Stimulated activated CD8-positive, alpha-beta memory T cell treated with anti-CD3 and anti-CD28 coated beads, Interleukin-2, amount 100 ng/mL, for 1 hour (primary cell): ENCODE measurements around the gene ARMC3.

Source experiments
- DNase-seq, 2 donors: peaks; one replicate each; pipeline ENCODE4 v3.0.0-alpha.2; 2020; ENCODE audit warnings: low read depth in 2 of 2

The ARMC3 gene

GRCh38 chr10:22992621-22993020 lies 64.8 kb downstream of the ARMC3 start:
- no peak for DNase-seq

- no peak for DNase-seq
Measured at GRCh38 chr10:22993314-22993713, 65.5 kb downstream of the ARMC3 start.

- DNase-seq: no peak
Measured at GRCh38 chr10:22997096-22997495, 69.2 kb downstream of the ARMC3 start.

GRCh38 chr10:22998091-22998490 lies 70.2 kb downstream of the ARMC3 start:
- no peak for DNase-seq

GRCh38 chr10:22999942-23000341 lies 72.1 kb downstream of the ARMC3 start:
- DNase-seq: no peak

- no peak for DNase-seq
Measured at GRCh38 chr10:23001901-23002516, 74.2 kb downstream of the ARMC3 start.

GRCh38 chr10:23005150-23005549 lies 77.3 kb downstream of the ARMC3 start:
- DNase-seq: no peak

- no peak for DNase-seq
Measured at GRCh38 chr10:23013581-23014335, 85.9 kb downstream of the ARMC3 start.

- DNase-seq: no peak
Measured at GRCh38 chr10:23015021-23015707, 87.3 kb downstream of the ARMC3 start.

GRCh38 chr10:23016636-23017035 lies 88.8 kb downstream of the ARMC3 start:
- DNase-seq: no peak

- no peak for DNase-seq
Measured at GRCh38 chr10:23019633-23020032, 91.8 kb downstream of the ARMC3 start.

- DNase-seq: no peak
Measured at GRCh38 chr10:23021430-23021829, 93.6 kb downstream of the ARMC3 start.

- no peak for DNase-seq
Measured at GRCh38 chr10:23024002-23024401, 96.1 kb downstream of the ARMC3 start.

GRCh38 chr10:23031318-23031717 lies 103.5 kb downstream of the ARMC3 start:
- DNase-seq: no peak

GRCh38 chr10:23034790-23035189 lies 106.9 kb downstream of the ARMC3 start:
- DNase-seq: no peak

GRCh38 chr10:23035569-23035968 lies 107.7 kb downstream of the ARMC3 start:
- DNase-seq: no peak

- DNase-seq: no peak
Measured at GRCh38 chr10:23037152-23037551, 109.3 kb downstream of the ARMC3 start.

GRCh38 chr10:23037561-23037960 lies 109.7 kb downstream of the ARMC3 start:
- DNase-seq: no peak

- no peak for DNase-seq
Measured at GRCh38 chr10:23038172-23038571, 110.3 kb downstream of the ARMC3 start.

GRCh38 chr10:23040002-23040401 lies 112.1 kb downstream of the ARMC3 start:
- DNase-seq: no peak

GRCh38 chr10:23046027-23046426 lies 118.2 kb downstream of the ARMC3 start:
- no peak for DNase-seq

GRCh38 chr10:23047201-23048050 lies 119.6 kb downstream of the ARMC3 start:
- DNase-seq: no peak
